ENCODE measurements around the gene DCDC1. TPM values are rescaled to one million over a fixed set of nuclear protein-coding genes. Genes with fewer than 3 reads are reported as not detected.

Gene DCDC1
- total RNA-seq, 1 experiment from 2014 or later: 0.22 TPM

GRCh38 chr11:31417357-31417756, 47.8 kb upstream of the DCDC1 start:
- no peak for TF ChIP-seq STAT6 (CRISPR knock-in tag; conservative IDR thresholded peaks at IDR 0.05; ENCODE audit: low read depth)
- TF ChIP-seq NFATC4 (CRISPR knock-in tag; IDR thresholded peaks at IDR 0.05): no peak
- TF ChIP-seq NR1H2 (CRISPR knock-in tag; IDR thresholded peaks at IDR 0.05): no peak
- TF ChIP-seq ZNF425 (CRISPR knock-in tag; conservative IDR thresholded peaks at IDR 0.05): no peak
- no peak for TF ChIP-seq SOX15 (CRISPR knock-in tag; IDR thresholded peaks at IDR 0.05)
- TF ChIP-seq ZNF138 (CRISPR knock-in tag; conservative IDR thresholded peaks at IDR 0.05): no peak
- Mint-ChIP-seq H3K9me3 (no peaks in the 10 kb centered on the region), H3K4me1 (peaks cover 71% of the 10 kb centered on the region), H3K4me3 (0 out of 2 replicates have a peak overlapping the region, but pooled peaks have one; percentile 22), H3K27me3 (ENCODE audit: low read depth) (no peaks in the 10 kb centered on the region), H3K36me3 (no peaks in the 10 kb centered on the region), H3K27ac (peak overlapping the region; percentile 84; the same call in 1 of the 2 replicates)
- POLR2A ChIA-PET: no interaction called here
- CTCF ChIA-PET: interaction anchor here (0.8 to 2.4 kb wide), 4 partner anchors 184 to 541 kb away, joined by 3 to 9 read pairs (median 6); no protein-coding TSS in a partner anchor
- DNase-seq (ENCODE audit: low spot score) (no peak), ATAC-seq (peak; percentile 38)

- ATAC-seq: peak; percentile 25
- no peak for TF ChIP-seq AR (CRISPR knock-in tag; IDR thresholded peaks at IDR 0.05)
- no peak for TF ChIP-seq ESRRA (CRISPR knock-in tag; IDR thresholded peaks at IDR 0.05; ENCODE audit: borderline replicate concordance)
- TF ChIP-seq IRF1 (CRISPR knock-in tag; IDR thresholded peaks at IDR 0.05): no peak
- no peak for TF ChIP-seq KAT7 (CRISPR knock-in tag; IDR thresholded peaks at IDR 0.05; ENCODE audit: borderline replicate concordance)
- TF ChIP-seq CREB1 (CRISPR knock-in tag; IDR thresholded peaks at IDR 0.05): no peak
- TF ChIP-seq MAX (CRISPR knock-in tag; IDR thresholded peaks at IDR 0.05): no peak
- no peak for TF ChIP-seq ZNF263 (CRISPR knock-in tag; IDR thresholded peaks at IDR 0.05; ENCODE audit: low read depth)
- TF ChIP-seq ZBTB21 (CRISPR knock-in tag; IDR thresholded peaks at IDR 0.05; ENCODE audit: borderline replicate concordance): no peak
- no peak for TF ChIP-seq ZNF121 (CRISPR knock-in tag; IDR thresholded peaks at IDR 0.05)
- Mint-ChIP-seq H3K4me1 (peaks cover 53% of the 10 kb centered on the region), H3K27me3 (ENCODE audit: low read depth) (no peaks in the 10 kb centered on the region), H3K4me3 (no peak overlapping the region), H3K36me3 (peaks cover 15% of the 10 kb centered on the region), H3K9me3 (peaks cover 13% of the 10 kb centered on the region), H3K27ac (no peak overlapping the region)
- ChIA-PET CTCF (no interaction called here), POLR2A (no interaction called here)
- no peak for DNase-seq (ENCODE audit: low spot score)
Observed at GRCh38 chr11:31415435-31415834, 45.9 kb upstream of the DCDC1 start.

Data from WTC11 (cell line).